Muscle of leg (tissue), 11 donors: ENCODE data around the gene HRH2. TPM values are rescaled to one million over a fixed set of nuclear protein-coding genes. Genes with fewer than 3 reads are reported as not detected.

Source experiments
- DNase-seq: peaks from one replicate; pipeline ENCODE4 v3.0.0; 2013
- H3K27ac ChIP-seq: one replicate; pipeline ENCODE4 v1.5.1; 2013; ENCODE audit warnings: mild to moderate bottlenecking, low read length, control low read depth
- H3K27me3 ChIP-seq: one replicate; pipeline ENCODE4 v1.6.1; 2013; ENCODE audit warnings: low read length; ENCODE audit not compliant: control insufficient read depth, insufficient read depth
- H3K36me3 ChIP-seq: one replicate; pipeline ENCODE4 v1.6.1; 2013; ENCODE audit warnings: low read length; ENCODE audit not compliant: control insufficient read depth, insufficient read depth
- H3K4me1 ChIP-seq: one replicate; pipeline ENCODE4 v1.6.1; 2013; ENCODE audit warnings: low read length; ENCODE audit not compliant: control insufficient read depth, insufficient read depth
- H3K4me3 ChIP-seq: one replicate; pipeline ENCODE4 v1.5.1; 2013; ENCODE audit warnings: low read length, control low read depth
- H3K9me3 ChIP-seq: replicated peaks from 2 replicates; pipeline ENCODE4 v1.6.1; 2013; ENCODE audit warnings: low read depth, low read length; ENCODE audit not compliant: control insufficient read depth
- WGBS: methylation state at CpG from one replicate; pipeline ENCODE4 v1.1.5; 2013; ENCODE audit warnings: missing lambda C conversion rate; ENCODE audit not compliant: insufficient coverage; 5-methylcytosine and 5-hydroxymethylcytosine counted together
- polyA plus RNA-seq, 8 donors: library from polyadenylated mRNA; unstranded; fragments of 120-200 nt; gene quantifications; one replicate each; pipeline versions ENCODE4 v1.2.1 to v1.2.3, GENCODE V29; 2013; ENCODE audit warnings: inconsistent platforms in 1 of 8, low replicate concordance in 1 of 8; ENCODE audit not compliant: insufficient read length in 8 of 8, insufficient read depth in 1 of 8
- total RNA-seq: library from RNA; stranded (reverse); fragments of 120-200 nt; gene quantifications from one replicate; pipeline ENCODE4 v1.2.4, GENCODE V29; 2013

Gene HRH2
- total and polyA plus RNA-seq, 9 donors, result 0.35 to 1.5 (median 0.86) TPM

DNA sequence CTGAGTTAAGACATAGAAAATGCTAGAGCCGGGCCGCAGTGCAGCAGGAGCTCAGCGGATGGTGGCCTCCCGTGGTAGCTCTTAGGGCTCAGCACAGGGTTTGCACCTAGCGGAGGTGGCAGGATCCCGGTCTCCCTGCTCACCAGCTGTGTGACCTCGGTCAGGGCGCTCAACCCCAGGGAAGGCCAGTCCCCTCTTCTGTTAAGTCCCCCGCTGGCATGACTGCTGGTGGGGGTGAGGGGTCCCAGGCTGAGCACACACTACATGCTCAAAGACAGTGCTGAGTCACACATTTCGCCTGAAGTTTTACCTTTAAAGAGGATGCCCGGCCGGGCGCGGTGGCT is 39.0 kb downstream of the HRH2 start:
- Histone ChIP-seq H3K9me3 (no peaks in the 10 kb centered on the region), H3K27me3 (peaks cover 2% of the 10 kb centered on the region), H3K36me3 (no peaks in the 10 kb centered on the region), H3K4me3 (no peak overlapping the region), H3K27ac (no peak overlapping the region), H3K4me1 (peaks cover 22% of the 10 kb centered on the region)
- no peak for DNase-seq
- WGBS, result 76% methylated on average over 9 of the region's 14 CpGs

DNA sequence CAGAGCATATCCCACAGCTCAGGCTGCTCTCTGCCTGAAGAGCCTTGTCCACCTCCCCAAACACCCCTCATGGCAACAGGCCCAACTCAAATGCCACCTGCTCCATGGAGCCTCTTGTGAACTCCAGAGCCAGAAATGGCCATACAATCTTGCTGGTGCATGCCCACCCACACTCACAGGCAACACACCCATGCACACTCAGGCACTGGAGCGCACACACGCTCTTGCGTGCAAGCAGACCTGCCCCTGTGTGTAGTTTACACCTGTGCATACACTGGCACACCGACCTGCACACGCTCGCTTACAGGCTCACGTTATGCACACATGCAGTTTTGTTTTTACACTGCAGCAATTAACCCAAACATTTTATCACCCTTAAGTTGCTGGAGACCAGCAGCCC is 40.0 kb downstream of the HRH2 start:
- 79% methylated on average over 7 of the region's 7 CpGs for WGBS
- H3K36me3 ChIP-seq, result no peaks in the 10 kb centered on the region
- no peak for DNase-seq
- no peak overlapping the region for H3K27ac ChIP-seq
- peaks cover 2% of the 10 kb centered on the region for H3K27me3 ChIP-seq
- H3K9me3 ChIP-seq, result no peaks in the 10 kb centered on the region
- H3K4me3 ChIP-seq, result no peak overlapping the region
- peaks cover 17% of the 10 kb centered on the region for H3K4me1 ChIP-seq

DNA sequence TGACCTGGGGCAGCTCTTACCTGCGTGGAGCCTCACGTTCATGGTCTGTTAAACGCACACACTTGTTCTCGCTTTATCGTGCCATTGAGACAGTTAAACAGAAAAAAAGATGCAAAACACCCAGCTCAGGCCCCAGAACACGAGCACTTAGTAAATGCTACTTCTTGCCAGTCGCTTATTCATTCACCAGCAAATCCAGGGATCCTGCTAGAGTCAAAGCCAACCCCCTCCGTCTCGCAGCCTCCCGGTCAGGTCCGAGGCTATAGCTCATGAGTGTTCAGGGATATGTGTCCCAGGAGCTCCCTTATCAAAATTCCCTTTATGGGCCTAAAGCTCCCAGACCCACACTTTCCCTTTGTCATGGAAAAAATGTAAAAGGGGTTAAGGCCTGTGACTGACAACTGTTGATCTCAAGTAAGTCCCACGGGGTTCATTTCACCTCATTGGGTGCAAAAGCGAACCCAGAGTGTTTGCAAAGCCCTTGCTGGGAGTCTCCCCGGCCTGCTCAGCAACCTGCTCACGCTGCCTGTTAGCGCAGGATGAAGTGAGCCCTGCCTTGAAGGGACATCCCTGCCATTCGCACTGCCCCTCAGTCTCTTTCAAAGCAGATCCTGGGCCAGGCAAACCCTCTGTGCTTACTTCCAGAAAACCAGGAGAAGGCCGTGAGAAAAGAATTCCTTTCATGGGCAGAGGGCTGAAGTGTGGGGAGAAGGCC is 40.7 kb downstream of the HRH2 start:
- H3K4me3 ChIP-seq, result no peak overlapping the region
- H3K27ac ChIP-seq, result no peak overlapping the region
- peaks cover 10% of the 10 kb centered on the region for H3K4me1 ChIP-seq
- H3K36me3 ChIP-seq, result no peaks in the 10 kb centered on the region
- peaks cover 2% of the 10 kb centered on the region for H3K27me3 ChIP-seq
- 56% methylated on average over 14 of the region's 18 CpGs for WGBS
- no peaks in the 10 kb centered on the region for H3K9me3 ChIP-seq
- DNase-seq, result no peak

DNA sequence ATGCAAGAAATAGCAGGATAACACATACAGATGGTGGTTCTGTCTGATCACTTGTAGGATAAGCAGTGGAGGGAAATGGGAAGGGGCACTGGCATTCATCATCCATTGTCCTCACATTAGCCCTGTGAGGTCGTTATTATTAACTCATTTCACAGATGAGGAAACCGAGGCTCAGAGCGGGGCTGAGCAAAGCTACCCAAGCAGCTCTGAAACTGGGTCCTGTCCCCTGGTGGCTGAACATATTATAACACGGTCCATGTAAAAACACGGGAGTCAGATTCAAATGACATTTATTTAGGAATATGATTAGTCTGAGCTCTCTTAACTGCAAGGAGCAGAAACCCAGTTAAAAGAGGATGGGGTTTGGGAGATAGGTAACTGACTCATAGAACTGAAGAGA is 43.1 kb downstream of the HRH2 start:
- no peak for DNase-seq
- 97% methylated on average over 3 of the region's 5 CpGs for WGBS

GRCh38 chr5:175701797-175702196 is 43.9 kb downstream of the HRH2 start:
- peaks cover 2% of the 10 kb centered on the region for H3K27me3 ChIP-seq
- WGBS, result 87% methylated on average over 9 of the region's 12 CpGs
- no peak for DNase-seq
- H3K9me3 ChIP-seq, result no peaks in the 10 kb centered on the region
- no peak overlapping the region for H3K4me3 ChIP-seq
- H3K36me3 ChIP-seq, result no peaks in the 10 kb centered on the region
- no peaks in the 10 kb centered on the region for H3K4me1 ChIP-seq
- H3K27ac ChIP-seq, result no peak overlapping the region

More for the DNA sequence above, 43.1 kb downstream of the HRH2 start:
- H3K27ac ChIP-seq, result no peak overlapping the region
- no peaks in the 10 kb centered on the region for H3K9me3 ChIP-seq
- peaks cover 2% of the 10 kb centered on the region for H3K27me3 ChIP-seq
- no peaks in the 10 kb centered on the region for H3K36me3 ChIP-seq
- no peak overlapping the region for H3K4me3 ChIP-seq
- H3K4me1 ChIP-seq, result no peaks in the 10 kb centered on the region

GRCh38 chr5:175706499-175706898 is 48.6 kb downstream of the HRH2 start:
- H3K27ac ChIP-seq, result no peak overlapping the region
- WGBS, result 52% methylated on average over 2 of the region's 6 CpGs
- H3K4me1 ChIP-seq, result no peaks in the 10 kb centered on the region
- H3K4me3 ChIP-seq, result no peak overlapping the region
- H3K27me3 ChIP-seq, result no peaks in the 10 kb centered on the region
- DNase-seq, result no peak
- H3K36me3 ChIP-seq, result no peaks in the 10 kb centered on the region
- H3K9me3 ChIP-seq, result no peaks in the 10 kb centered on the region

- DNase-seq, result no peak
- no peaks in the 10 kb centered on the region for H3K9me3 ChIP-seq
- WGBS, result 86% methylated on average over 14 of the region's 16 CpGs
Measured at GRCh38 chr5:175707751-175708375, 50.0 kb downstream of the HRH2 start.

DNA sequence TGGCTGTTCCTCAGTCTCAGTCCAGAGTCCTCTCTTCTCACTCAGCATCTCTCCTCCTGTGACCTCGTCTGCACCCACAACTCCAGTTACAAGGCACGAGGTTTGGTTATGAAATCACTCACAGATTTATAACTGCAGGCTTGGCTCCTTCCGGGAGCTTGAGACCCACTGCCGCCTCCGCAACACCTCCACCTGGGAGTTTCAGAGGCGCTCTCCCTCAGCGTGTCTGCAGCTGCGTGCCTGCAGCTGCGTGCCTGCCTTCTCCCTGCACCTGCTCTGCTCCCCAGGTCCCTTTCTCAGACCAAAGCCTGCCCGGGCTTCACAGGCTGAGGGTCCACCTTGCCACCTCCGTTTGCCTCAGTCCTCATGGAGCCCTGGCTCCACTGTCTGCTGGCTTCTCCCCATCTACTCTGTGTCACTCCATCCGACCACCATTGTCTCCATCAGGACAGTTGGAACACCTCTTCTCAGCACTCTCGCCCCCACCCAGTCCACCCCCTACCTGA is 51.5 kb downstream of the HRH2 start:
- no peak overlapping the region for H3K27ac ChIP-seq
- peaks cover 2% of the 10 kb centered on the region for H3K9me3 ChIP-seq
- no peaks in the 10 kb centered on the region for H3K36me3 ChIP-seq
- WGBS, result 65% methylated on average over 13 of the region's 13 CpGs
- H3K4me1 ChIP-seq, result no peaks in the 10 kb centered on the region
- H3K27me3 ChIP-seq, result peaks cover 3% of the 10 kb centered on the region
- H3K4me3 ChIP-seq, result no peak overlapping the region
- no peak for DNase-seq

More at GRCh38 chr5:175707751-175708375, 50.0 kb downstream of the HRH2 start:
- H3K27me3 ChIP-seq, result no peaks in the 10 kb centered on the region
- H3K4me1 ChIP-seq, result no peaks in the 10 kb centered on the region
- H3K36me3 ChIP-seq, result no peaks in the 10 kb centered on the region
- H3K4me3 ChIP-seq, result no peak overlapping the region
- no peak overlapping the region for H3K27ac ChIP-seq

DNA sequence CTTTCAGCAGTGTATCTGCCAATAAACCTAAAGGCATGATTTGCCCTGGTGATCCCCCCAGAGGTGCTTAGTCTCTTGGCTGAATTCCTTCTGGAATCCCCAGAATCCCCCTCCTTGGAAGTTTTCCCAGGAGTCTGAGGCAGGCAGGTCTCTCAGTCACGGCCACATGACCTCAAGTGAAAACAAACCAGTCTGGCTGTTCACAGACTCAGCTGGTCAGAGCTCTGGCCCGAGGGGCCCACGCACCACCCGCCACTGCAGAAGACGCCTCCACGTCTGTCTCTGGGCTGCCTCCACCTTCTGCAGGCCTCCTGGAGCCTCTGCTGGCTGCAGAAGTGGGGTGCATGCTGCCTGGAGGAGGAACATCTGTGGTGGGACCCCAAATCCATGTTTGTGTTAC is 52.5 kb downstream of the HRH2 start:
- H3K4me1 ChIP-seq, result no peaks in the 10 kb centered on the region
- no peak for DNase-seq
- no peak overlapping the region for H3K4me3 ChIP-seq
- peaks cover 3% of the 10 kb centered on the region for H3K27me3 ChIP-seq
- H3K9me3 ChIP-seq, result peaks cover 2% of the 10 kb centered on the region
- no peaks in the 10 kb centered on the region for H3K36me3 ChIP-seq
- no peak overlapping the region for H3K27ac ChIP-seq
- 60% methylated on average over 4 of the region's 6 CpGs for WGBS

GRCh38 chr5:175711031-175711430 is 53.2 kb downstream of the HRH2 start:
- Histone ChIP-seq H3K9me3 (peaks cover 2% of the 10 kb centered on the region), H3K27me3 (peaks cover 3% of the 10 kb centered on the region), H3K36me3 (no peaks in the 10 kb centered on the region), H3K4me1 (no peaks in the 10 kb centered on the region), H3K4me3 (no peak overlapping the region), H3K27ac (no peak overlapping the region)
- DNase-seq, result no peak
- no CpG with 5 or more reads among the region's 5 CpGs for WGBS
